ENCODE data around the gene SLC66A2.

DNA sequence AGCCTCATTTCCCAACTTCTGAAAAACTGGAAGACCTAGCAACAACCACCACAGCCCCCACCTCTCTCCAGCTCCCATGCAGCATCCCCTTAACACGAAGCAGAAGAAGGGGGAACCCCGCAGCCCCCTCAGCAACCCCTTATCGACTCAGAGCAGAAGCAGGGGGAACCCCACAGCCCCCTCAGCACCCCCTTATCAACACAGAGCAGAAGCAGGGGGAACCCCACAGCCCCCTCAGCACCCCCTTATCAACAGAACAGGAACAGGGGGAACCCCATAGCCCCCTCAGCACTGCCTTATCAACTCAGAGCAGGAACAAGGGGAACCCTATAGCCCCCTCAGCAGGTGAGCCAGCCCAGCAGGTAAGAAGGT is 6.7 kb downstream of the SLC66A2 start:
- TF ChIP-seq, protein P1, sequence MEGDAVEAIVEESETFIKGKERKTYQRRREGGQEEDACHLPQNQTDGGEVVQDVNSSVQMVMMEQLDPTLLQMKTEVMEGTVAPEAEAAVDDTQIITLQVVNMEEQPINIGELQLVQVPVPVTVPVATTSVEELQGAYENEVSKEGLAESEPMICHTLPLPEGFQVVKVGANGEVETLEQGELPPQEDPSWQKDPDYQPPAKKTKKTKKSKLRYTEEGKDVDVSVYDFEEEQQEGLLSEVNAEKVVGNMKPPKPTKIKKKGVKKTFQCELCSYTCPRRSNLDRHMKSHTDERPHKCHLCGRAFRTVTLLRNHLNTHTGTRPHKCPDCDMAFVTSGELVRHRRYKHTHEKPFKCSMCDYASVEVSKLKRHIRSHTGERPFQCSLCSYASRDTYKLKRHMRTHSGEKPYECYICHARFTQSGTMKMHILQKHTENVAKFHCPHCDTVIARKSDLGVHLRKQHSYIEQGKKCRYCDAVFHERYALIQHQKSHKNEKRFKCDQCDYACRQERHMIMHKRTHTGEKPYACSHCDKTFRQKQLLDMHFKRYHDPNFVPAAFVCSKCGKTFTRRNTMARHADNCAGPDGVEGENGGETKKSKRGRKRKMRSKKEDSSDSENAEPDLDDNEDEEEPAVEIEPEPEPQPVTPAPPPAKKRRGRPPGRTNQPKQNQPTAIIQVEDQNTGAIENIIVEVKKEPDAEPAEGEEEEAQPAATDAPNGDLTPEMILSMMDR (IDR thresholded peaks at IDR 0.05 in 2 of 3, conservative IDR thresholded peaks at IDR 0.05 in 1 of 3; ENCODE audit: control insufficient read depth in 2 of 3, extremely low read depth in 1 of 3, insufficient read depth in 1 of 3, low read depth in 3 of 3, low read length in 3 of 3) = no peak
- no peak for TF ChIP-seq FOS (IDR thresholded peaks at IDR 0.05; ENCODE audit: borderline replicate concordance, extremely low read depth, insufficient read length)
- no peak for TF ChIP-seq EZH2 (IDR thresholded peaks at IDR 0.05; ENCODE audit: borderline replicate concordance, control insufficient read depth, low read depth, low read length)
- TF ChIP-seq ZBED1 (IDR thresholded peaks at IDR 0.05; ENCODE audit: borderline replicate concordance) = no peak
- no peak for TF ChIP-seq CHD1 (IDR thresholded peaks at IDR 0.05; ENCODE audit: low read depth, low read length)
- TF ChIP-seq ATF2 (IDR thresholded peaks at IDR 0.05; ENCODE audit: low read length) = no peak
- no peak for TF ChIP-seq CEBPB (IDR thresholded peaks at IDR 0.05; ENCODE audit: borderline replicate concordance in 1 of 2, low read depth in 2 of 2, low read length in 2 of 2)
- TF ChIP-seq, protein P2, sequence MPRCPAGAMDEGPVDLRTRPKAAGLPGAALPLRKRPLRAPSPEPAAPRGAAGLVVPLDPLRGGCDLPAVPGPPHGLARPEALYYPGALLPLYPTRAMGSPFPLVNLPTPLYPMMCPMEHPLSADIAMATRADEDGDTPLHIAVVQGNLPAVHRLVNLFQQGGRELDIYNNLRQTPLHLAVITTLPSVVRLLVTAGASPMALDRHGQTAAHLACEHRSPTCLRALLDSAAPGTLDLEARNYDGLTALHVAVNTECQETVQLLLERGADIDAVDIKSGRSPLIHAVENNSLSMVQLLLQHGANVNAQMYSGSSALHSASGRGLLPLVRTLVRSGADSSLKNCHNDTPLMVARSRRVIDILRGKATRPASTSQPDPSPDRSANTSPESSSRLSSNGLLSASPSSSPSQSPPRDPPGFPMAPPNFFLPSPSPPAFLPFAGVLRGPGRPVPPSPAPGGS (IDR thresholded peaks at IDR 0.05; ENCODE audit: borderline replicate concordance, insufficient read depth, low read depth, low read length, poor library complexity, severe bottlenecking) = no peak
- TF ChIP-seq, protein P3, sequence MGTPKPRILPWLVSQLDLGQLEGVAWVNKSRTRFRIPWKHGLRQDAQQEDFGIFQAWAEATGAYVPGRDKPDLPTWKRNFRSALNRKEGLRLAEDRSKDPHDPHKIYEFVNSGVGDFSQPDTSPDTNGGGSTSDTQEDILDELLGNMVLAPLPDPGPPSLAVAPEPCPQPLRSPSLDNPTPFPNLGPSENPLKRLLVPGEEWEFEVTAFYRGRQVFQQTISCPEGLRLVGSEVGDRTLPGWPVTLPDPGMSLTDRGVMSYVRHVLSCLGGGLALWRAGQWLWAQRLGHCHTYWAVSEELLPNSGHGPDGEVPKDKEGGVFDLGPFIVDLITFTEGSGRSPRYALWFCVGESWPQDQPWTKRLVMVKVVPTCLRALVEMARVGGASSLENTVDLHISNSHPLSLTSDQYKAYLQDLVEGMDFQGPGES (IDR thresholded peaks at IDR 0.05) = no peak

All from GM12878 (cell line).